HepG2 (cell line): ENCODE measurements around the gene NTM. TPM values are rescaled to one million over a fixed set of nuclear protein-coding genes. Genes with fewer than 3 reads are reported as not detected.

Experiments
- ATAC-seq: fragments of 200-7000 bp; cut with Tn5 transposase; 3 replicates; pipeline ENCODE4 v1.9.1; 2020; ENCODE audit warnings: mild to moderate bottlenecking, moderate library complexity
- BruUV-seq: library from RNA; stranded (reverse); fragments of 400-500 nt; replicated peaks from 2 replicates; lab custom pipeline; 2021; lab: Mats Ljungman, UMichigan
- CTCF ChIA-PET: fragments of 300-600 bp; formaldehyde crosslinking; extraction: SDS; loops from one replicate; lab custom pipeline; 2021; ENCODE audit warnings: low total read pairs, inconsistent platforms, low intra/inter-chr PET ratio; lab: Yijun Ruan, JAX
- POLR2A ChIA-PET: fragments of 350-600 bp; sonication (Branson Sonifier 250); formaldehyde crosslinking; loops from one replicate; lab custom pipeline; 2020; ENCODE audit warnings: antibody characterized with exemption, inconsistent platforms; lab: Yijun Ruan, JAX
- DNase-seq: peaks from one replicate; pipeline ENCODE4 v3.0.0-alpha.2; 2015; ENCODE audit warnings: low spot score
- FAIRE-seq: peaks from 3 replicates; lab custom pipeline; 2011; peaks lifted over from hg19 to GRCh38; lab: Jason Lieb, UNC
- H2AFZ ChIP-seq: one replicate; pipeline ENCODE4 v1.6.1; 2011; ENCODE audit warnings: low read length, inconsistent platforms
- H3K27ac ChIP-seq: fragments of 300-600 bp; 3 replicates; pipeline ENCODE4 v1.8.0; 2011; ENCODE audit warnings: mixed run types, mild to moderate bottlenecking, mixed read lengths, low read length, inconsistent platforms; ENCODE audit not compliant: insufficient read depth; ENCODE audit errors: extremely low read length
- H3K27me3 ChIP-seq, 2 experiments: fragments of 200-600 bp in 1 of 2; 2 replicates in 1 of 2; 3 replicates in 1 of 2; pipeline versions ENCODE4 v1.6.0 to v1.8.0; 2011; ENCODE audit warnings: low read length in 2 of 2, mild to moderate bottlenecking in 2 of 2, moderate library complexity in 2 of 2, inconsistent platforms in 1 of 2; ENCODE audit not compliant: insufficient read depth in 2 of 2, control insufficient read depth in 1 of 2
- H3K36me3 ChIP-seq, 2 experiments: fragments of 200-600 bp in 1 of 2; replicated peaks in 1 of 2; 2 replicates in 1 of 2; 3 replicates in 1 of 2; pipeline versions ENCODE4 v1.5.1 to v1.8.0; 2011; ENCODE audit warnings: low read length in 2 of 2, inconsistent platforms in 1 of 2; ENCODE audit not compliant: insufficient read depth in 2 of 2, control insufficient read depth in 1 of 2
- H3K4me1 ChIP-seq: 2 replicates; pipeline ENCODE4 v1.5.1; 2012; ENCODE audit warnings: low read length, inconsistent platforms; ENCODE audit not compliant: insufficient read depth
- H3K4me2 ChIP-seq: 2 replicates; pipeline ENCODE4 v1.6.0; 2011; ENCODE audit warnings: low read depth, low read length, inconsistent platforms
- H3K4me3 ChIP-seq, 3 experiments: fragments of 200-600 bp in 1 of 3; sonication (generic), shearing (Covaris generic) in 1 of 3; replicated peaks in 1 of 3; 2 replicates each; pipeline ENCODE4 v1.5.1; 2011 to 2016; ENCODE audit warnings: low read length in 3 of 3, inconsistent platforms in 2 of 3, low read depth in 2 of 3, mild to moderate bottlenecking in 2 of 3, control low read depth in 1 of 3, mixed read lengths in 1 of 3; ENCODE audit not compliant: insufficient read depth in 1 of 3
- H3K79me2 ChIP-seq: one replicate; pipeline ENCODE4 v1.6.1; 2011; ENCODE audit warnings: low read length, inconsistent platforms; ENCODE audit not compliant: insufficient read depth
- H3K9ac ChIP-seq: 2 replicates; pipeline ENCODE4 v1.6.0; 2011; ENCODE audit warnings: mild to moderate bottlenecking, low read depth, low read length, inconsistent platforms; ENCODE audit not compliant: insufficient read depth
- H3K9me3 ChIP-seq: 2 replicates; pipeline ENCODE4 v1.5.1; 2012; ENCODE audit warnings: mild to moderate bottlenecking, low read length
- H4K20me1 ChIP-seq: 2 replicates; pipeline ENCODE4 v1.6.0; 2011; ENCODE audit warnings: inconsistent platforms, mild to moderate bottlenecking, low read length, moderate library complexity; ENCODE audit not compliant: insufficient read depth
- ARNT ChIP-seq: fragments of 450-650 bp; IDR thresholded peaks from 2 replicates; pipeline ENCODE4 v1.6.1; 2017
- ELF1 ChIP-seq: sonication (generic); formaldehyde crosslinking; IDR thresholded peaks from 2 replicates; pipeline ENCODE4 v1.4.0; 2020; ENCODE audit warnings: missing genetic modification reagents
- GLI4 ChIP-seq: sonication (generic); formaldehyde crosslinking; IDR thresholded peaks from 2 replicates; pipeline ENCODE4 v1.5.1; 2020; ENCODE audit warnings: missing genetic modification reagents, mild to moderate bottlenecking, moderate library complexity, borderline replicate concordance
- MAFF ChIP-seq: IDR thresholded peaks from 2 replicates; pipeline ENCODE4 v1.6.1; 2011; ENCODE audit warnings: low read depth, low read length, improper control_type of control experiment
- MAFK ChIP-seq, 2 experiments: IDR thresholded peaks in 1 of 2; conservative IDR thresholded peaks in 1 of 2; 2 replicates each; pipeline ENCODE4 v1.6.1; 2011; ENCODE audit warnings: improper control_type of control experiment in 2 of 2, low read length in 2 of 2
- ZNF143 ChIP-seq: sonication (generic); formaldehyde crosslinking; IDR thresholded peaks from 2 replicates; pipeline ENCODE4 v1.4.0; 2020; ENCODE audit warnings: missing genetic modification reagents
- WGBS: methylation state at CpG from one replicate; pipeline ENCODE4 v1.1.6; 2017; ENCODE audit warnings: low lambda C conversion rate; 5-methylcytosine and 5-hydroxymethylcytosine counted together
- in situ Hi-C: cut with HindIII; loops from 2 replicates; pipeline ENCODE4 v1.10.0; 2017; ENCODE audit warnings: low pct_unique_long_range_greater_than_20kb; ENCODE audit not compliant: extremely low pct_ligation_motif_present
- intact Hi-C: fragments of 100-400 bp; cut with micrococcal nuclease; formaldehyde crosslinking; loops from one replicate; pipeline ENCODE4 v1.10.0; 2022; ENCODE audit not compliant: unreplicated experiment
- polyA plus RNA-seq, 8 experiments: library from polyadenylated mRNA; depleted of rRNA in 3 of 8; stranded (reverse) in 7 of 8; unstranded in 1 of 8; fragments of >200 nt; fragmentation: Illumina TruSeq in 4 of 8; extraction: Trizol in 4 of 8; gene quantifications; 2 replicates each; pipeline versions ENCODE4 v1.2.1 to v1.2.3, GENCODE V29; 2011 to 2016; ENCODE audit warnings: low read depth in 4 of 8, missing spikeins in 1 of 8, mixed read lengths in 1 of 8; ENCODE audit not compliant: insufficient read depth in 1 of 8
- total RNA-seq, 5 experiments: library from RNA; depleted of rRNA; stranded (reverse); fragments of >200 nt; fragmentation: Illumina TruSeq; extraction: Trizol; gene quantifications; 2 replicates each; pipeline ENCODE4 v1.2.3, GENCODE V29; 2016; ENCODE audit warnings: low read depth in 1 of 5
- TF ChIP-seq, protein P1 (sequence below): sonication (generic); formaldehyde crosslinking; IDR thresholded peaks from 2 replicates; pipeline ENCODE4 v1.4.0; 2020; ENCODE audit warnings: missing genetic modification reagents, borderline replicate concordance

The NTM gene
- total and polyA plus RNA-seq, 2 of the 13 experiments (the other 11 are each of a cell fraction or from before 2014, with no cell fraction given), result not detected

DNA sequence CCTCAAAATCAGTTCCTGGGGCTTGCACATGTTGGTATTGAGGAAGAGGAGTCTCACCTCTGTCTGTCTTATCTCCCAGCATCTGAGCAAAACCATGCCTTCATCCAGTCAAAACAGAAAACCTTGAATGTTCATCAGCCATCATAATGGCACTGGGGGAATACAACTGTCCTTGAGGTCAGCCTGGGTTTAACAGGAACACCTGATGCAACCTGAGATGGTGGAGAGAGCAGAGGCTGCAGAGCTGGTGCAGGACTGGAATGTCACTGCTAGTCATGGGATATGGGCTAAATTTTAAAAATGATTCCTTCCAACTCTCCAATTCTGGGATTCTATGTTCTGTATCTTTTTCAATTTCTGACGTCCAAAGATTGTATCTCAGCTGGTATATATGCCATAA is 931.0 kb downstream of the NTM start:
- Histone ChIP-seq H3K9ac (no peak overlapping the region), H3K9me3 (no peaks in the 10 kb centered on the region), H3K79me2 (no peaks in the 10 kb centered on the region), H3K27me3 (no peaks in the 10 kb centered on the region), H3K27ac (no peak overlapping the region), H3K4me1 (no peaks in the 10 kb centered on the region), H2AFZ (no peak overlapping the region), H3K4me2 (no peak overlapping the region), H3K4me3 (no peak overlapping the region), H4K20me1 (no peaks in the 10 kb centered on the region), H3K36me3 (no peaks in the 10 kb centered on the region)
- in situ Hi-C loops, result no loop called here
- BruUV-seq, result no TSS peak
- DNase-seq (no peak), ATAC-seq (no peak), FAIRE-seq (no peak)
- TF ChIP-seq ZNF143 (no peak), ELF1 (no peak)
- TF ChIP-seq, protein P1, sequence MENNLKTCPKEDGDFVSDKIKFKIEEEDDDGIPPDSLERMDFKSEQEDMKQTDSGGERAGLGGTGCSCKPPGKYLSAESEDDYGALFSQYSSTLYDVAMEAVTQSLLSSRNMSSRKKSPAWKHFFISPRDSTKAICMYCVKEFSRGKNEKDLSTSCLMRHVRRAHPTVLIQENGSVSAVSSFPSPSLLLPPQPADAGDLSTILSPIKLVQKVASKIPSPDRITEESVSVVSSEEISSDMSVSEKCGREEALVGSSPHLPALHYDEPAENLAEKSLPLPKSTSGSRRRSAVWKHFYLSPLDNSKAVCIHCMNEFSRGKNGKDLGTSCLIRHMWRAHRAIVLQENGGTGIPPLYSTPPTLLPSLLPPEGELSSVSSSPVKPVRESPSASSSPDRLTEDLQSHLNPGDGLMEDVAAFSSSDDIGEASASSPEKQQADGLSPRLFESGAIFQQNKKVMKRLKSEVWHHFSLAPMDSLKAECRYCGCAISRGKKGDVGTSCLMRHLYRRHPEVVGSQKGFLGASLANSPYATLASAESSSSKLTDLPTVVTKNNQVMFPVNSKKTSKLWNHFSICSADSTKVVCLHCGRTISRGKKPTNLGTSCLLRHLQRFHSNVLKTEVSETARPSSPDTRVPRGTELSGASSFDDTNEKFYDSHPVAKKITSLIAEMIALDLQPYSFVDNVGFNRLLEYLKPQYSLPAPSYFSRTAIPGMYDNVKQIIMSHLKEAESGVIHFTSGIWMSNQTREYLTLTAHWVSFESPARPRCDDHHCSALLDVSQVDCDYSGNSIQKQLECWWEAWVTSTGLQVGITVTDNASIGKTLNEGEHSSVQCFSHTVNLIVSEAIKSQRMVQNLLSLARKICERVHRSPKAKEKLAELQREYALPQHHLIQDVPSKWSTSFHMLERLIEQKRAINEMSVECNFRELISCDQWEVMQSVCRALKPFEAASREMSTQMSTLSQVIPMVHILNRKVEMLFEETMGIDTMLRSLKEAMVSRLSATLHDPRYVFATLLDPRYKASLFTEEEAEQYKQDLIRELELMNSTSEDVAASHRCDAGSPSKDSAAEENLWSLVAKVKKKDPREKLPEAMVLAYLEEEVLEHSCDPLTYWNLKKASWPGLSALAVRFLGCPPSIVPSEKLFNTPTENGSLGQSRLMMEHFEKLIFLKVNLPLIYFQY (CRISPR knock-in tag), result no peak
- ChIA-PET POLR2A (no interaction called here), CTCF (no interaction called here)
- WGBS, result 0% methylated on average over 1 of the region's 1 CpG
- intact Hi-C loops, result no loop called here

DNA sequence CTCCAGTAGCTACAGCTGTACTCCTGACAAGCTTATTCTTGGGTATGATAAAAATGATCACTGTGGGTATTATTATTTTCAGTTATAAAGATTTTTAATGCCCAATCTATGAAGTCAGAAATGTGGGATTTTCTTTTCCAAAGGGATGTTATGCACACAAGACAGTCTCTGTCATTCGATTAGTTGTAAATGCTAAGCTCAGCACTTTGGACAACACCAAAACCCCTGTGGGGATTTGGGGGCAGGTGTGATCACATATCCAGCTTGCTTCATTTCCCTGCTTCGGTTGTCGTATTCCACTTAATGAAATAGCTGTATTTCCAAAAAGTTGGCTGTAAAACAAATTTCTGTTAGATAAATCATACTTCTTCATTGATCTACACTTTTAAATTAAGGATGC is 931.5 kb downstream of the NTM start:
- FAIRE-seq, result no peak
- CTCF ChIA-PET, result no interaction called here
- POLR2A ChIA-PET, result no interaction called here
- H3K36me3 ChIP-seq, result no peaks in the 10 kb centered on the region
- H3K9ac ChIP-seq, result no peak overlapping the region
- ATAC-seq, result no peak
- H3K9me3 ChIP-seq, result no peaks in the 10 kb centered on the region
- H3K4me2 ChIP-seq, result no peak overlapping the region
- no peaks in the 10 kb centered on the region for H3K79me2 ChIP-seq
- H3K27ac ChIP-seq, result no peak overlapping the region
- H2AFZ ChIP-seq, result no peak overlapping the region
- WGBS, result 0% methylated on average over 3 of the region's 3 CpGs
- BruUV-seq, result no TSS peak
- no peaks in the 10 kb centered on the region for H4K20me1 ChIP-seq
- H3K27me3 ChIP-seq, result no peaks in the 10 kb centered on the region
- in situ Hi-C loops (no loop called here), intact Hi-C loops (no loop called here)
- no peaks in the 10 kb centered on the region for H3K4me1 ChIP-seq
- no peak for DNase-seq
- TF ChIP-seq ARNT, result no peak
- TF ChIP-seq GLI4 (CRISPR knock-in tag), result no peak
- peak; percentile 60 for TF ChIP-seq MAFF
- TF ChIP-seq MAFK (conservative IDR thresholded peaks at IDR 0.05 in 1 of 2, IDR thresholded peaks at IDR 0.05 in 1 of 2; ENCODE audit: low read length in 2 of 2), result peak; percentile 45 to 85; a peak in 3 of 4 replicates
- TF ChIP-seq, all 625 proteins: peak for 2
- no peak overlapping the region for H3K4me3 ChIP-seq
